MM.1S (cell line): ENCODE data around the gene CACFD1.

Experiments used
- EZH2 ChIP-seq: fragments of 300-600 bp; sonication (generic); optimal IDR thresholded peaks from 2 replicates; pipeline ENCODE3; 2017; ENCODE audit warnings: low read depth, mild to moderate bottlenecking, antibody characterized with exemption, low read length, mixed read lengths
- EZH2phosphoT487 ChIP-seq: fragments of 300-600 bp; sonication (generic); IDR thresholded peaks from 2 replicates; pipeline ENCODE4 v1.6.1; 2018; ENCODE audit warnings: antibody characterized with exemption, low read length
- TF ChIP-seq, protein P1 (sequence below): fragments of 300-600 bp; sonication (generic); IDR thresholded peaks from 2 replicates; pipeline ENCODE4 v1.5.1; 2016; ENCODE audit warnings: antibody characterized with exemption, low read length, mixed read lengths

DNA sequence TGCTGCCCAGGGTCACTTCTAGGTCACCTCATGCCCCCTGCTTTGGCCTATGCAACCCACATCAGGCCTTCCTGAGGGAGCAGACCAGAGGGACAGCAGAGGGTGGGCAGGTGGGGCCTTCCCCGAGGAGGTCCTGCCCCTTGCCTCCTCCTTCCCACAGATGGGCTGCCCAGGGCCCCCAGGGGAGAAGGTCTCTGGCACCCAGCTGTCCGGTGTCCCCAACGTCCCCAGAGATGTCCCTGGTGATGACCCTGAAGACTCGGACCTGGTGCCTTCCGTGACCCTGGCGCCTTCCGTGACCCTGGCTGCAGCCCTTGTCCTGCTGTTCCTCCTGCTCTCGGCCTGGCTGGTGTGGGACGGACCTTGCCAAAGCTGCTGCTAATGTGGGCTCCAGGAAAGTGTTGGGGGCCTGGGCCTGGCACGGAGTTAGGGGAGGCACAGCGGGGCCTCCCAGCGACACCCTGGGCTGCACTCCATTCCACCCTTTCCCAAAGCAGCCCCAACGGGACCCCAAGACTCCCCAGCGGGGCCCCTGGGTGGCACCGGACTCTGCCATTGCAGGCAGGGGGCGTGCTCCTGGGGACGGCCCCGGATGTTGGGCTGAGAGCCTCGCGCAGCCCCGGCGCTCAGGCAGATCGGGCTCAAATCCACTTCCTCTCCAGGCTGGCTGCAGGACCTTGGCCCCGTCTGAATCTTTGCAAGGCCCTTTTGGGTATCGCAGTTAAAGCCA lies 25.9 kb downstream of the CACFD1 start:
- TF ChIP-seq EZH2 = no peak
- TF ChIP-seq, protein P1, sequence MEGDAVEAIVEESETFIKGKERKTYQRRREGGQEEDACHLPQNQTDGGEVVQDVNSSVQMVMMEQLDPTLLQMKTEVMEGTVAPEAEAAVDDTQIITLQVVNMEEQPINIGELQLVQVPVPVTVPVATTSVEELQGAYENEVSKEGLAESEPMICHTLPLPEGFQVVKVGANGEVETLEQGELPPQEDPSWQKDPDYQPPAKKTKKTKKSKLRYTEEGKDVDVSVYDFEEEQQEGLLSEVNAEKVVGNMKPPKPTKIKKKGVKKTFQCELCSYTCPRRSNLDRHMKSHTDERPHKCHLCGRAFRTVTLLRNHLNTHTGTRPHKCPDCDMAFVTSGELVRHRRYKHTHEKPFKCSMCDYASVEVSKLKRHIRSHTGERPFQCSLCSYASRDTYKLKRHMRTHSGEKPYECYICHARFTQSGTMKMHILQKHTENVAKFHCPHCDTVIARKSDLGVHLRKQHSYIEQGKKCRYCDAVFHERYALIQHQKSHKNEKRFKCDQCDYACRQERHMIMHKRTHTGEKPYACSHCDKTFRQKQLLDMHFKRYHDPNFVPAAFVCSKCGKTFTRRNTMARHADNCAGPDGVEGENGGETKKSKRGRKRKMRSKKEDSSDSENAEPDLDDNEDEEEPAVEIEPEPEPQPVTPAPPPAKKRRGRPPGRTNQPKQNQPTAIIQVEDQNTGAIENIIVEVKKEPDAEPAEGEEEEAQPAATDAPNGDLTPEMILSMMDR = no peak
- TF ChIP-seq EZH2phosphoT487 = no peak
